ENCODE data around the gene CAMK2N2.
A peak's percentile ranks its signal among the peaks of the same experiment; 100 is the strongest.
"Not testable (repeated sequence)": the region's sequence is repeated elsewhere in the genome, so short reads cannot be mapped to it uniquely, and the experiment has no call there.

CAMK2N2 gene

GRCh38 chr3:184291044-184291737 lies 29.8 kb upstream of the CAMK2N2 start:
- no peaks in the 10 kb centered on the region for H3K4me1 Mint-ChIP-seq
- H3K27me3 Mint-ChIP-seq = peaks cover 18% of the 10 kb centered on the region
- H3K4me3 Mint-ChIP-seq = no peak overlapping the region
- H3K36me3 Mint-ChIP-seq (ENCODE audit: insufficient read depth) = no peaks in the 10 kb centered on the region
- DNase-seq (ENCODE audit: low spot score in 2 of 2) (no peak), ATAC-seq (replicated peaks; ENCODE audit: extremely low read depth, poor library complexity, severe bottlenecking) (no peak)
- H3K27ac Mint-ChIP-seq (ENCODE audit: low read depth) = peak overlapping the region; percentile 46
- H3K9me3 Mint-ChIP-seq = no peaks in the 10 kb centered on the region

- DNase-seq (ENCODE audit: low spot score in 2 of 2) (no peak), ATAC-seq (replicated peaks; ENCODE audit: extremely low read depth, poor library complexity, severe bottlenecking) (no peak)
- no peak overlapping the region for H3K27ac Mint-ChIP-seq (ENCODE audit: low read depth)
- H3K27me3 Mint-ChIP-seq = peaks cover 26% of the 10 kb centered on the region
- H3K4me3 Mint-ChIP-seq = no peak overlapping the region
- H3K4me1 Mint-ChIP-seq = no peaks in the 10 kb centered on the region
- no peaks in the 10 kb centered on the region for H3K36me3 Mint-ChIP-seq (ENCODE audit: insufficient read depth)
- no peaks in the 10 kb centered on the region for H3K9me3 Mint-ChIP-seq
Observed at GRCh38 chr3:184290331-184290730, 29.0 kb upstream of the CAMK2N2 start.

- Mint-ChIP-seq H3K9me3 (no peaks in the 10 kb centered on the region), H3K4me3 (no peak overlapping the region), H3K4me1 (no peaks in the 10 kb centered on the region), H3K27ac (ENCODE audit: low read depth) (no peak overlapping the region), H3K36me3 (ENCODE audit: insufficient read depth) (no peaks in the 10 kb centered on the region), H3K27me3 (peaks cover 28% of the 10 kb centered on the region)
- ATAC-seq (replicated peaks; ENCODE audit: extremely low read depth, poor library complexity, severe bottlenecking) = peak; percentile 64
- peak; percentile 27 to 39 for DNase-seq (ENCODE audit: low spot score in 2 of 2)
Observed at GRCh38 chr3:184289426-184289938, 28.1 kb upstream of the CAMK2N2 start.

- ATAC-seq (replicated peaks; ENCODE audit: extremely low read depth, poor library complexity, severe bottlenecking) (no peak), DNase-seq (ENCODE audit: low spot score in 2 of 2) (no peak)
- Mint-ChIP-seq H3K4me1 (no peaks in the 10 kb centered on the region), H3K36me3 (ENCODE audit: insufficient read depth) (no peaks in the 10 kb centered on the region), H3K27me3 (peaks cover 34% of the 10 kb centered on the region), H3K9me3 (no peaks in the 10 kb centered on the region), H3K27ac (ENCODE audit: low read depth) (no peak overlapping the region), H3K4me3 (no peak overlapping the region)
Observed at GRCh38 chr3:184284696-184285095, 23.3 kb upstream of the CAMK2N2 start.

- Mint-ChIP-seq H3K9me3 (no peaks in the 10 kb centered on the region), H3K27me3 (peaks cover 43% of the 10 kb centered on the region), H3K27ac (ENCODE audit: low read depth) (no peak overlapping the region), H3K4me3 (no peak overlapping the region), H3K4me1 (no peaks in the 10 kb centered on the region), H3K36me3 (ENCODE audit: insufficient read depth) (no peaks in the 10 kb centered on the region)
- DNase-seq (ENCODE audit: low spot score in 2 of 2) (no peak), ATAC-seq (replicated peaks; ENCODE audit: extremely low read depth, poor library complexity, severe bottlenecking) (no peak)
Observed at GRCh38 chr3:184283681-184284080, 22.3 kb upstream of the CAMK2N2 start.

- DNase-seq (ENCODE audit: low spot score in 2 of 2) (no peak), ATAC-seq (replicated peaks; ENCODE audit: extremely low read depth, poor library complexity, severe bottlenecking) (no peak)
- Mint-ChIP-seq H3K4me3 (no peak overlapping the region), H3K27ac (ENCODE audit: low read depth) (no peak overlapping the region), H3K27me3 (peaks cover 50% of the 10 kb centered on the region), H3K36me3 (ENCODE audit: insufficient read depth) (no peaks in the 10 kb centered on the region), H3K4me1 (no peaks in the 10 kb centered on the region), H3K9me3 (no peaks in the 10 kb centered on the region)
Observed at GRCh38 chr3:184282941-184283340, 21.6 kb upstream of the CAMK2N2 start.

- Mint-ChIP-seq H3K4me3 (no peak overlapping the region), H3K4me1 (peaks cover 7% of the 10 kb centered on the region), H3K36me3 (ENCODE audit: insufficient read depth) (no peaks in the 10 kb centered on the region), H3K27me3 (peaks cover 63% of the 10 kb centered on the region), H3K9me3 (no peaks in the 10 kb centered on the region), H3K27ac (ENCODE audit: low read depth) (no peak overlapping the region)
- DNase-seq (ENCODE audit: low spot score in 2 of 2) (no peak), ATAC-seq (replicated peaks; ENCODE audit: extremely low read depth, poor library complexity, severe bottlenecking) (no peak)
Observed at GRCh38 chr3:184277366-184277765, 16.0 kb upstream of the CAMK2N2 start.

GRCh38 chr3:184275961-184276910 lies 14.9 kb upstream of the CAMK2N2 start, which contains the start of gene ECE2:
TSS of gene ECE2 (plus strand) at chr3:184276022. CDS start at chr3:184276154, 132 bp downstream.
- no peaks in the 10 kb centered on the region for H3K36me3 Mint-ChIP-seq (ENCODE audit: insufficient read depth)
- ATAC-seq (replicated peaks; ENCODE audit: extremely low read depth, poor library complexity, severe bottlenecking) = no peak
- H3K4me1 Mint-ChIP-seq = peaks cover 7% of the 10 kb centered on the region
- no peak for DNase-seq (ENCODE audit: low spot score in 2 of 2)
- H3K4me3 Mint-ChIP-seq = no peak within 1 kb of the TSS
- no peaks in the 10 kb centered on the region for H3K9me3 Mint-ChIP-seq
- no peak within 1 kb of the TSS for H3K27ac Mint-ChIP-seq (ENCODE audit: low read depth)
- H3K27me3 Mint-ChIP-seq = peaks cover 63% of the 10 kb centered on the region

- DNase-seq (ENCODE audit: low spot score in 2 of 2) (no peak), ATAC-seq (replicated peaks; ENCODE audit: extremely low read depth, poor library complexity, severe bottlenecking) (no peak)
- H3K4me3 Mint-ChIP-seq = no peak overlapping the region
- H3K27ac Mint-ChIP-seq (ENCODE audit: low read depth) = no peak overlapping the region
- peaks cover 7% of the 10 kb centered on the region for H3K4me1 Mint-ChIP-seq
- H3K36me3 Mint-ChIP-seq (ENCODE audit: insufficient read depth) = no peaks in the 10 kb centered on the region
- H3K9me3 Mint-ChIP-seq = no peaks in the 10 kb centered on the region
- peaks cover 63% of the 10 kb centered on the region for H3K27me3 Mint-ChIP-seq
Observed at GRCh38 chr3:184275381-184275701, 14.0 kb upstream of the CAMK2N2 start.

GRCh38 chr3:184272269-184272668 lies 10.9 kb upstream of the CAMK2N2 start:
- Mint-ChIP-seq H3K27ac (ENCODE audit: low read depth) (no peak overlapping the region), H3K36me3 (ENCODE audit: insufficient read depth) (no peaks in the 10 kb centered on the region), H3K4me3 (no peak overlapping the region), H3K9me3 (no peaks in the 10 kb centered on the region), H3K27me3 (peaks cover 58% of the 10 kb centered on the region), H3K4me1 (peaks cover 7% of the 10 kb centered on the region)
- DNase-seq (ENCODE audit: low spot score in 2 of 2) (no peak), ATAC-seq (replicated peaks; ENCODE audit: extremely low read depth, poor library complexity, severe bottlenecking) (no peak)

- peaks cover 30% of the 10 kb centered on the region for H3K27me3 Mint-ChIP-seq
- ATAC-seq (replicated peaks; ENCODE audit: extremely low read depth, poor library complexity, severe bottlenecking); H3K4me3 Mint-ChIP-seq: not testable (repeated sequence)
Observed at GRCh38 chr3:184267249-184267648, 5.9 kb upstream of the CAMK2N2 start.

GRCh38 chr3:184262764-184263179 lies 1.4 kb upstream of the CAMK2N2 start:
- Mint-ChIP-seq H3K4me1 (peaks cover 25% of the 10 kb centered on the region), H3K27ac (ENCODE audit: low read depth) (no peak overlapping the region), H3K27me3 (peaks cover 11% of the 10 kb centered on the region), H3K4me3 (peak overlapping the region; percentile 74), H3K9me3 (no peaks in the 10 kb centered on the region), H3K36me3 (ENCODE audit: insufficient read depth) (peaks cover 9% of the 10 kb centered on the region)
- no peak for DNase-seq (ENCODE audit: low spot score in 2 of 2)
- ATAC-seq (replicated peaks; ENCODE audit: extremely low read depth, poor library complexity, severe bottlenecking) = no peak

More at GRCh38 chr3:184267249-184267648, 5.9 kb upstream of the CAMK2N2 start:
- H3K4me1 Mint-ChIP-seq; H3K36me3 Mint-ChIP-seq (ENCODE audit: insufficient read depth); H3K9me3 Mint-ChIP-seq; H3K27ac Mint-ChIP-seq (ENCODE audit: low read depth); DNase-seq (ENCODE audit: low spot score in 2 of 2): not testable (repeated sequence)

Measured in central memory CD8-positive, alpha-beta T cell (primary cell).